AG10803 (cell line): ENCODE results near the gene MAMSTR.

Source experiments
- DNase-seq: peaks from one replicate; pipeline ENCODE4 v3.0.0; 2010; ENCODE audit warnings: low read depth
- H3K4me3 ChIP-seq: 2 replicates; pipeline ENCODE4 v1.5.1; 2011; ENCODE audit warnings: mild to moderate bottlenecking, low read length, control low read depth
- TF ChIP-seq, protein P1 (sequence below): conservative IDR thresholded peaks from 2 replicates; pipeline ENCODE4 v1.5.1; 2011; ENCODE audit warnings: mild to moderate bottlenecking, low read length, control low read depth, inconsistent platforms

The MAMSTR gene

DNA sequence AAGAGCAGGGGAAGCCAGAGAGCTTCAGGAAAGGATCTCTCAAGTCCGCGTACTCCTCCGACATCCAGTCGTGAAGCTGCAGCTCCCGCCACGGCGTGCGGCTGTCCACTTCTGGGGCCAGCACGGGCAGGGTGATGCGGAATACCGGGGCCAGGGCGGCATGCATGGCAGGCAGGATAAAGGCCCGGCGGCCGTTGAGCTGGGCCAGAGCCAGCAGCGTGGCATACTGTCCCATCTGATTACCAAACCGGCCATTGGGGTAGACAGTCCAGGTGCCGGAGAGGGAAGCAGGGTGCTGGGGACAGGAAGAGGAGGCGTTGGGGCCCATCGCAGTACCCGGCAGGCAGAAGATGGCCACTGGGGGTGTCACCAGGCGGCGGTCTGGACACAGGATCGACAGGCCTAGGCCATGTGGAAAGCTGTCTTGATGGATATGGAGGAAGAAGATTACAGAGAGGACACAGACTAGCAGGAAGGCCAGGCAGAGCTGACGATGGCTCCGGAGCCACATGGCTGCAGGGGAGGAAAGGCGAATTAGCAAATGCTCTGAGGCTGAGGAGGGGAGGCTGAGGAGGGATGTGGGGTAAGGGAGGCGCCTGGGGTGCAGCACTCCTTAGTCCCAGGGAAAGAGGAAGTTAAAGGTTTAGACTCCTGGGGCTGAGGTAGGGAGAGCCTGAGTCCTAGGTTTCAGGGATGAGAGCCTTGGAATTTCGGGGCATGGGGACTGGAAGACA is 31.4 kb upstream of the MAMSTR start:
- TF ChIP-seq, protein P1, sequence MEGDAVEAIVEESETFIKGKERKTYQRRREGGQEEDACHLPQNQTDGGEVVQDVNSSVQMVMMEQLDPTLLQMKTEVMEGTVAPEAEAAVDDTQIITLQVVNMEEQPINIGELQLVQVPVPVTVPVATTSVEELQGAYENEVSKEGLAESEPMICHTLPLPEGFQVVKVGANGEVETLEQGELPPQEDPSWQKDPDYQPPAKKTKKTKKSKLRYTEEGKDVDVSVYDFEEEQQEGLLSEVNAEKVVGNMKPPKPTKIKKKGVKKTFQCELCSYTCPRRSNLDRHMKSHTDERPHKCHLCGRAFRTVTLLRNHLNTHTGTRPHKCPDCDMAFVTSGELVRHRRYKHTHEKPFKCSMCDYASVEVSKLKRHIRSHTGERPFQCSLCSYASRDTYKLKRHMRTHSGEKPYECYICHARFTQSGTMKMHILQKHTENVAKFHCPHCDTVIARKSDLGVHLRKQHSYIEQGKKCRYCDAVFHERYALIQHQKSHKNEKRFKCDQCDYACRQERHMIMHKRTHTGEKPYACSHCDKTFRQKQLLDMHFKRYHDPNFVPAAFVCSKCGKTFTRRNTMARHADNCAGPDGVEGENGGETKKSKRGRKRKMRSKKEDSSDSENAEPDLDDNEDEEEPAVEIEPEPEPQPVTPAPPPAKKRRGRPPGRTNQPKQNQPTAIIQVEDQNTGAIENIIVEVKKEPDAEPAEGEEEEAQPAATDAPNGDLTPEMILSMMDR, result no peak
- no peak overlapping the region for H3K4me3 ChIP-seq

DNA sequence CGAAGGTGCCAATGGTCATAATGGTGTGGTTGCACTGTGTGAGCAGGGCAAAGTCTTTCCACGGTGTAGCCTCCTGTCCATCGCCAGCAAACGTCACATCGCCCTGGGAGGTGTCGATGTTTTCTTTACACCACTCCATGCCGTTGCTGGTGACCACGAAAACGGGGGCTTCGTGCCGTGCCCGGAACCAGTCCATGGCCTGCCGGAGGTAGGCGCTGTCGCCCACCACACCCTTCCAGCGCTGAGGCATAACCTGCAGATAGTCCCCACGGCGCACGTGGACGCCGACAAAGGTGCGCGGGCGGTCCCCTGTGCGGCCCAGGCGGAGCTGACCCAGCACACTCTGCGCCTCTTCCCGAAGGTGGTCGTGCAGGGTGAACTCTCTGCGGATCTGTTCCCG is 30.8 kb upstream of the MAMSTR start:
- TF ChIP-seq, protein P1, result no peak
- H3K4me3 ChIP-seq, result no peak overlapping the region
- no peak for DNase-seq

More for the DNA sequence above, 31.4 kb upstream of the MAMSTR start:
- no peak for DNase-seq

DNA sequence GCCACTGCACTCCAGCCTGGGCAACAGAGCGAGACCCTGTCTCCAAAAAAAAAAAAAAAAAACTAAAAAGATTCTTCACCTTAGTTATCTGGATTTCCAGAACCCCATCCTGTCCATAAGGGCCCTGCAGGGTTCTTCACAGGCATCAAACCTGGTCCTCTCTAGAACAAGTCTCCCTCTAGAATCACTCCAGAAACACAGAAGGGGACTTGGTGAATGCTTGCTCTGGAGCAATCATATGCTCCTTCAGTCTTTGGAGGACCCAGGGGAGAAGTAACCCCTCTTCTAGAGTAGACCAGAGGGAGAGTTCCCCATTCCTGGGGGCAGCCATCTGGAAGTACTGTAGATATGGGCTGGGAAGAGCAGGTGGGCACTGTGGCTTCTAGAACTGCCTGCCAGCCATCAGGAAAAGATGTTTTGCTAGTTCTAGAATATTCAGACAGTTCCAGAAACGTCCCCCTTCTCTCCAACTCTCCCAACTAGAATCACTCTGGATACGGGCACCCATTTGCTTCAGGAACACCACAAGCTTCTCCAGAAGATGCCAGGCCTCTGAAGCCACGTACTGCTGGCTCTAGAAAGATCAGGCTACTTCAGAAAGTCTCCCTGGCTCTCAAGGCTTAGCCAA is 30.2 kb upstream of the MAMSTR start:
- DNase-seq, result no peak
- TF ChIP-seq, protein P1, result no peak
- H3K4me3 ChIP-seq, result no peak overlapping the region

DNA sequence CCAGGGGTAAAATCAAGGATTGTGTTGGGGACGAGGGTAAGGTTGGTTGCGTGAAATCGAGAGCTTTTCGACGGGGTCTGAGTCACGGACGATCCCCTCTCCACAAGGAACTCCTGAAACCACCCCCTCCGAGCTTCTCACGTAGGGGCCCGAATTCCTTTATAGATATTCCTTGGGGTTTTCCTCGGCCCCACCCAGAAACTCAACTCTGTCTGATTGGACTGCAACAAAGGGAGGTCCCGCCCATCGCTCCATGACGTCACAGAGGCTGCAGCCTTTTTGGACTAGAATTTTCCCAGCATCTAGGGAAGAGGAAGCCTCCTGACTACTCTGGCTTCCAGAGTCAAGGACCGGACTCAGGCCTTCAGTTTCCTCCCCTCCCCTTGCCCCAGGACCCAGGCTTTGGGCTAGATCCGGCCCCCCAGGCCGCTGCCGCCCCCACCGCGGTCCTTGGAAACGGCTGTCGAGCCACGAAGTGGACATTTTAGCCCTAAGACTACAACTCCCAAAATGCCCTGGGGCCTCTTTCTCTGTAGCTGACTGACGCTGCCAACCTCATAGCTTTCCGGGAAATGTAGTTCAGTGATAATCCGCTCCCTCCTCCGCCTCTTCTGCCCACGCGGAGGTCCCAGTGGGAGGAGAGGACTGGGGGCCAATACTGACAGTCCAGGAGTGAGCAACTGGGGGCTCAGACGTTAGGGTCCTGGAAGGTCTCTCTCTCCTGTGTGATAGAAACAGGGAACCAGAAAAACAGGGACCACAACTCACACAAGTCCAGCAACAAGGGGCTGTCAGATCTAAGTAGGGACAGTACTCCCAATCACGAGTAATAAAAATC is 27.4 kb upstream of the MAMSTR start, which contains the start of gene IZUMO1:
IZUMO1 (minus strand) TSS at position 172 of the 838 bp plus-strand sequence. CDS start 1,050 bp downstream, outside the sequence.
- H3K4me3 ChIP-seq, result peak within 1 kb of the TSS; percentile 59
- TF ChIP-seq, protein P1, result no peak
- DNase-seq, result peak; percentile 67

DNA sequence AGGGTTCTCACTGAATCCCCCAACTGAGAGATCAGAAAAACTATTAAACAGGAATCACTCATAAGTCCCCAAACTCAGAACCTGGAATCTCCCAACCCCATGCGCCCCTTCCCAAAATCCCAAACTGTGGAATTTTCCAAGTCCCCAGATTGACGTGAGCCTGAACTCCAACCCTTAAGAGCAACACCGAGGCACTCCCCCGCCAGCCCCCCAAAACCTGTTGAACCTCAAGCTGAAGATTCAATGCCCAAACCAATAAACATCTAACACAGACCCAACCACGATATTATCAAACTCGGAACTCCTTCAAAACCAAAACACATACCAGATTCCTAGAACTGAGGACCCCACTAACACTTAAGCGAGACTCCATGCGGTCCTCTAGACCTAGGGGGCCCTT is 26.6 kb upstream of the MAMSTR start:
- H3K4me3 ChIP-seq, result no peak overlapping the region
- TF ChIP-seq, protein P1, result no peak
- DNase-seq, result no peak

DNA sequence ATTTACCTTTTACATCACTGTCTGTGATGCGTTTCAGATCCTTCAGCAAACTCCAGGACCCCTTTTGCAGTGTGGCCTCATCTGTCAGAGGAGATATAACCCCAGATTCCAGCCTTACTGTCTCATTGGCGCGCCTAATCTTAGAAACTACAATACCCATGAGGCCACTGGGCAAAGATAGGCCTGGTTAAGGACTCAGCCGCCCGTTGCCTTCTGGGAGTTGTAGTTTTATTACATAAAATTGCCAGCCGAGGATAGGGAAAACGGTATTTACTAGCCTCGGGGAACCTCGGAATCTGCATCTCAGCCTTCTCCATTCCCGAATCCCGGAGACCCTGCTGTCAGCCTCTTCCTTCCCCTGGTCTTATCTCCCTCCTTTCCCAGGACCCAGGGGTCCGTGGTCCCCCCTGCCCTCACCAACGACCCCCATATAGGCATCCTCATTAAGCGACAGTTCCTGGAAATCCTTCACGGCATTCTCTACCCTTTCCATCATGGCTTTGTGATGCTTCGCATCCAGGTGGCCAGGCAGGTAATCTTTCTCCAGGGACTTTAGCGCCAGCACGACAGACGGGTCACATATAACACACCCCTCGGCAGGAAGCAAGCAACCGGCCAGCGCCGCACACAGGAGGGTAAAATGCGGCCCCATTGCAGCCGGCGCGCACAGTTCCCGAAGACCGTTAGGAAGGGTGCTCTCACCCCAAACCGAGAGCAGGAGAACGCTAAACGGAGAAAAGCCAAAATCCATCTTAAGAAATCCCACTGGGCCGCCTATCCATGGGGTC is 25.9 kb upstream of the MAMSTR start:
- peak; percentile 43 for DNase-seq
- TF ChIP-seq, protein P1, result no peak
- H3K4me3 ChIP-seq, result no peak overlapping the region
